NCI-H1105 treated with DMSO at 0.1 percent for 48 hours (cell line): ENCODE data around the gene SMG7.

Experiments
- DNase-seq: peaks from one replicate; lab custom pipeline; 2025; lab: John Stamatoyannopoulos, UW

Gene SMG7

DNA sequence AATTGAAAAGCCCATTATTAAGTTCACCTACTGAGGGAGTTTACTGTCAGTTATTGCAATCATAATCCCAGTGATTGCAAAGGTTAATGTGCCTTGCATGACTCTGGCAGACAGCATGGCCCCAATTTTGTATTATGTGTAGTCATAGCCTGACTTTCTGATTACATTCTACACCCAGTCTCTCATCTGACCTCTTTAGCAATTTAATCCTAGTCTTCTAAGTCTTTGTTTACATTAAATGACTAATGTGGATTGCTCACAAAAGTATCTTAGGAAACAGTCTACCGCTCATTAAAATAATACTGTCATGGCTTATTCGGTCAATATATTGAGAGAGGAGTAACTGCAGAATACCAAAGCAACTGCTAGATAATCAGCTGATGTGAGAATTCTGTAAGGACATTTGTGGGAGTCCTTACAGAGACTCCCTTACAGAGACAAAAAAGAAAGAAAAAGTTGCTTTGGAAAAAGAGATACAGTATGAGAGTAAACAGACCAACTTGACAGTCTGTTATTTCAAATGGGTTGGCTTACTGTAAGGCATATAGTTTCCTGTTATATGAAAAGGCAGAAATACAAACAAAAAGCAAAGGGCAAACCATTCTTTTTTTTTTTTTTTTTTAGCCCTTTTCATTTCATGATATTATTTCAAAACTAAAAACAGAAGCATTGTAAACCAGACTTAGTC, 42.8 kb downstream of the SMG7 start:
- DNase-seq = no peak

DNA sequence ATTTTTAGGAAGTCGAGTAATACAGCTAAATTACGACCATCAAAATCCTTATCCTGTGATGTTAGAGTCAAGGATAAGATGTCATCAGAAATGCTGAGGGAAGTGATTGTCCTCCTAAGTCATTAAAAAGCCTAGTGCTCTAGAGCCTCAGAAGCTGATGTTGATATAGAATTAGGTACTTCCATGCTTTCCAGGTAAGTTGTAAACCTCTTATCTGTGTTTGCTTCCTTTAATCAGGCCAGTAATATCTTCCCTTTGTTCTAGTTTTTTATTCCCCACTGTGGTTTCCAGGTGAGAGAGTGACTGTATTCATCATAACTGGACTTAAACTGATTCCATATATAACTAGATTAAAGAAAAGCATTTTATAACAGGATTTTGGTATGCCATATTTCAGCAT, 44.4 kb downstream of the SMG7 start:
- no peak for DNase-seq

DNA sequence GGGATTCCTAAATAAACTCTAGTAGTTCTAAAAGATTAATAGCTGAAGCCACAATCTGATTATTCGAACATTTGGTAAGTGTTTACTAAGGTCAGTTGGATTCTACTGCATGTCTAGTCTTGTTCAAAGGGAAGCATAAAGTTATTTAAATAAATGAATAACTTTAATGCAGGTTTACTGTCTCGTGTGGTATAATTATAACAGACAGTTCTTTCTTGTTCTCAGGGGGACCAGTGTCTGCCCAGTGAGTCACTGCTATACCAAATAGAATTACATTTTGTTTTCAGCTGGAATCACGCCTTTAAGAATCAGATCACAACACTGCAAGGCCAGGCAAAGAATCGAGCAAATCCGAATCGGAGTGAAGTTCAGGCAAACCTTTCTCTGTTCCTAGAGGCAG, 45.1 kb downstream of the SMG7 start:
- DNase-seq = no peak

DNA sequence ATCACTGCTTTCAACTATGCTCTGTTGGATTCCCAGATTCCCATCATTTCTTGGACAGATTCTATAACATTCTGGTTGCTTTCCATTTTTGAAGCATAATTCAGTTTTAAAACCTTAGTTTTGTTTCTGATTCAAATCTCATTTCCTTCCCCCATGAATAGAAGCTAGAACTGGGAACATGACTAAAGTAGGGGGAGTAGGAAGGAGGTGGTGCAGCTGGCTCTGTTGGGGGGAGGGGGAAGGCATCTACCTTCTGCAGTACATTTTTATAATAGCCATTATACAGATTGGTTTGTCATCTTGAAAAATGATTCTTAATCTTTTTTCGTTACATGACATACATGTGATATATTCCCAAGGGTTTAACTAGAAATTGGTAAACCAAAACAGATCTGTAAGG, 48.1 kb downstream of the SMG7 start:
- DNase-seq = no peak

DNA sequence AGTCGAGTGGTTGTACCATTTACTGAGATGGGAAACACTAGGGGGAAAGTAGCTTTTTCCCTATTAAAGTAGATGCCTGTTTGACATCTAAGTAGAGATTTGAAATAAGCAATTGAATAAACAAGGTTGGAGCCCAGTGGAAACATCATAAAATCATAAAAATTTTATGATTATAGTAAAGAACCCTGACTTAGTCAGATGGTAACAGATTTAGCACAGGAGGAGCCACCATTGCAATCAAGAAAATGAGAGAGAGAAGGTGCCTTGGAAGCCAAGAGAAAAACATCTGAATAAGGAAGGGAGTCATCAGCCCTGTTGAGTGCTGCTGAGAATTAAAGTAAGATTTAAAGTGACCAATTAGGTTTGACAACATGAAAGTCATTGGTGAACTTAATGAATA, 49.8 kb downstream of the SMG7 start:
- no peak for DNase-seq

DNA sequence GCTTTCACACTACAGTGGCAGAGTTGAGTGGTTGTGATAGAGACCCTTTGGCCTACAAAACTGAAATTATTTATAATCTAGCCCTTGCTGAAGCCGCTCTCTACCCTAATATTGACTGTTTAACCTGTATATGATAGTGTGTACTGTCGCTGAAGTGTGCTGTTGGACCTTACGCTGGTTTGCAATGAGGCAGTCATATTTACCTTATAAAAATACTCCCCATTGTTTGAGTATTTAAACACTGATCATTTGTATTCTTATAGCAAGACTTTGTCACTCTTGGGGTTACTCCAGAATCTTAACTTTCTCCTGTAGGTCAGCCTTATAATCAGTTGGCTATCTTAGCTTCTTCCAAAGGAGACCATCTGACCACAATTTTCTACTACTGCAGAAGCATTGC, 56.3 kb downstream of the SMG7 start:
- no peak for DNase-seq

DNA sequence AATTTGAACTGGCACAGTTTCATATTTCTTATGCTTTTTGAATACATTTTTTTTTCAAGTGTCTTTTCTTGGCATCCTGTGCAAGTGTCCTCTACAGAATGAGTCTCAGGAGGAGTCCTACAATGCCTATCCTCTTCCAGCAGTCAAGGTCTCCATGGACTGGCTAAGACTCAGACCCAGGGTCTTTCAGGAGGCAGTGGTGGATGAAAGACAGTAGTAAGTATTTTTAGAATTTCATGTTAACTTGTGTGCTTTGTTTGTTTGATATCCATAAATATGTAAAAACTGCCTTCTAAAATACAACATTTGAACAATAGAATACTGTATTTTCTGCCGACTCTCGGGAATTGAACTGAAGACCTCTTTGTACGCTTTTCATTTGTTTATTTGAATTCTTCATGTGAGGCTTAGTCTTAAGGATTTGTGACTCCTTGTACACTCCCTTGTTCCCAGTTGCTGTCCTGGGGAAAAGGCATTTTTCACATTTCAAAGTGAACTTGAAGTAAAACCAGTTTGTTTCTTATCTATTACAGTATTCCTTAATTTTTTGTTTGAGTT, 61.4 kb downstream of the SMG7 start:
- DNase-seq = no peak

DNA sequence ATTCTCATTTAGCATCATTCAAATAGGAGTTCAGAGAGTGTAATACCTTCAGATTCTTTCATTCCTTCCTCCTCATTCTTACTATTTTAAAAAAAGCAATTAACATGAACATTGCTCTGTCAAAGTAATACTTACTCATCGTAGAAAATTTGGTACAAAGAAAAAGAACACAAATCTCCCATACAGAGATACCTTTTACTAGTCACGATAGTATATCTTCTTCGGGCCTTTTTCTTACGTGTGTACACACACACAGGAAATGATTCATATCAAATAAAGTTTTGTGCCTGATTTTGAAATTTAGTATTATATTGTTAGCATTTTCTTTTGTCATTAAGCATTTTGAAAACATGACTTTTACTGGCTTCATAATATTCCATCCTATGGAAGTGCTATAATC, 65.1 kb downstream of the SMG7 start:
- DNase-seq = no peak

DNA sequence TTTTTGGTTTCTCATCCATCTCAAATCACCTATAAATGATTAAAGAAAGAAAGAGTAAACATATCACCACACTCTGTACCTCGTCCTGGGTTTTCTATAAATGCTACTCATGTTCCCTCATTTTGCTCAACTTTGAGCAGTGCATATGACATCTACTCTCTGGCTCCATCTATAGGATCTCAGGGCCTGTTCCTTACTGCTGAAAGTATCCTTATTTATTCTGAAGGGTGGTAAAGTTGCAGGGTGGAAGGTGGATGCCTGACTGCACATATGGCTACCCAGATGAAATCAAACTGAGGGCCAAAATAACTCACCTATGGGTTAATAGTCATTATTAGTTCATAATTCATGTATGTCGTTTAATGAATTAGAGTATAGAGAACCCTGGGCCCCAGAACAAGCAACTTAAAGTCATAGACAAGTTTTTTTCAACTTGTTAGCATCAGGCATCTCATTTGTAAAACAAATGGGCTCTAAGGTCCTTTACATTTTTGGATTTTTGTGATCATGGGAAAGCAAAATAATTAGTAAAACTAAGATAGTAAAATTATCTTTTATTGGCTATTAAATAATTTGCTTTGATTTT, 71.4 kb downstream of the SMG7 start:
- peak; percentile 45 for DNase-seq

DNA sequence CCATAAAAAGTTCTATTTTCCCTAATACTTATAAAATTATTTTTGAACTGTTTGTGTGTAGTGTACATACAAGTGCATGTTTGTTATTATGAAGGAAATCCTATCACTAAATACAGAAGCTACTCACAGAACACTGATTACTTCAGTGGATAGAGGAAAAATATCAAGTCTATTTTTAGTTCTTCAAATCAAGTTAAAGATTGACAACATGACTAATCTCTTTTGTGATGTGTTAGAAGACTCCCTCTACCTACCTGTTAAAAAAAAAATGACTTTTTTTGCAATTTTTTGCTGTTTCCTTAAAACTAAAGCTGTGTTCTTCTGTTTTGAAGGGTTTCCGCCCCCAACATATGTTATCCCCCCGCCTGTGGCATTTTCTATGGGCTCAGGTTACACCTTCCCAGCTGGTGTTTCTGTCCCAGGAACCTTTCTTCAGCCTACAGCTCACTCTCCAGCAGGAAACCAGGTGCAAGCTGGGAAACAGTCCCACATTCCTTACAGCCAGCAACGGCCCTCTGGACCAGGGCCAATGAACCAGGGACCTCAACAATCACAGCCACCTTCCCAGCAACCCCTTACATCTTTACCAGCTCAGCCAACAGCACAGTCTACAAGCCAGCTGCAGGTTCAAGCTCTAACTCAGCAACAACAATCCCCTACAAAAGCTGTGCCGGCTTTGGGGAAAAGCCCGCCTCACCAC, 72.4 kb downstream of the SMG7 start:
- peak; percentile 52 for DNase-seq

DNA sequence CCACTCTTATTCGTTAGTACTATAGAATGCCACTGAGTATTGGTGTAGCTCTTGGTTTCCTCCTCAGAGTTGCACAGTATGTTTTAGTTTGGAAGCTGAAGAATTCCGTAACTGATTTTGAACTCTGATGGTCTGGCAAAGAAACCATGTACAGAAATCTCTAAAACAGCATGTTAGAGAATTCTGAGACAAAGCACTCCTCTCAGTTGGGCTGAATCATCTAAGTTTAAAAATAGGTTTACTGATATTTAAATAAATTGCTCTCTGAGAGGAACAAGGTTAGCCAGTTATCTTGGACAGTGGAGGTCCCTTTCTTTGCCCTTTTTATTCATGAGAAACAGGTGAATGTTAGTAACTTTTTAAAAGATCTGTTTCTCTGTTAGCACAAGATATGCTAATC, 74.1 kb downstream of the SMG7 start:
- no peak for DNase-seq

DNA sequence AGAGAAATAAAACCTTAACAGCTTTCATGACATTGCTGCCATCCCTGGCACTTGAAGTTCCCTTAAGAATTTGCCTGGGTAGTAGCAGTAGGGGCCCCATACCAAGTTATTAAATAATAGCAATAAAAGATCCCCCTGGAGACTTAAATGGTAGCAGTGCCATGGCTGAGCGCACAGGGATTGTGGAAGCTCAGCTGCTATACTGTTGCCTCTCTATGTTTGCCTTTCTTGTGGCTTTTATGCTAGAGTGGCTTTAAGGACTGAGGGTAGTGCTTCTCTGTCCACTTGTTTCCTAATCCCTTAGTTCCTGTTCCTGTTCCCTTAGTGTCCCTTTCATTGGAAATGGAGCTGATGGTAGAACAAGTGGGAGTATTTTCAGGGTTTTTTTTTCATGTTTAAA, 75.8 kb downstream of the SMG7 start:
- DNase-seq = peak; percentile 38

DNA sequence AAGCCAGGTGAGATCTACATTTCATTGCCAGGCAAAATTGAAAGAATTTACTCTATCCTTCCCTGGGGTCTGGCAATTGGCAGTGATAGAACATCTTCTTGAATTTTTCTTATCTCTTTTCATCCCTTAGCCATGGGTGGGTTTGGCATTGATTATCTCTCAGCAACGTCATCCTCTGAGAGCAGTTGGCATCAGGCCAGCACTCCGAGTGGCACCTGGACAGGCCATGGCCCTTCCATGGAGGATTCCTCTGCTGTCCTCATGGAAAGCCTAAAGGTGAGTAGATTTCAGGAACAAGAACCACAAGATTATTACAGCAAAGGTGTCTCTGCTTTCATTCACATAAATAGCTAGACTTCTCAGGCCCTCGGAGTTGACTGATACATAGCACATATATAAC, 78.6 kb downstream of the SMG7 start:
- DNase-seq = no peak

DNA sequence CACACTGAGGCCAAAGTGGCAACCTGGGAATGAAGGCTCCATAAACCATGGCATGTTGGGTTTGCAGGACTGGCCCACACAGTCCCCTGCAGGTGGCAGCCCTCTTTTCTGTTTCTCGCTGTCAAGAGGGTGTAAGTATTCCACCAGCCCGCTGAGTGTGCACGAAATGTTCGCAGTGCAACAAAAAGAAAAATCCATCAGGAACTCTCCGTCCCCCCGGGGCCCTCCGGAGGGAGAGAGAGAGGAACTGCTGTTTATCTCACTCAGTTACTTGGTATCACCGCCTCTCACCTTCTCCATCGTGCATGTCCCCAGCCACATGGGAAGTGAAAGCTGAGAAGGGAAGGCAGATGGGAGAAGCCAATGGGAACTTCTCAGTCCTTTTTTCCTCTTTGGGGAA, 79.6 kb downstream of the SMG7 start:
- DNase-seq = no peak

DNA sequence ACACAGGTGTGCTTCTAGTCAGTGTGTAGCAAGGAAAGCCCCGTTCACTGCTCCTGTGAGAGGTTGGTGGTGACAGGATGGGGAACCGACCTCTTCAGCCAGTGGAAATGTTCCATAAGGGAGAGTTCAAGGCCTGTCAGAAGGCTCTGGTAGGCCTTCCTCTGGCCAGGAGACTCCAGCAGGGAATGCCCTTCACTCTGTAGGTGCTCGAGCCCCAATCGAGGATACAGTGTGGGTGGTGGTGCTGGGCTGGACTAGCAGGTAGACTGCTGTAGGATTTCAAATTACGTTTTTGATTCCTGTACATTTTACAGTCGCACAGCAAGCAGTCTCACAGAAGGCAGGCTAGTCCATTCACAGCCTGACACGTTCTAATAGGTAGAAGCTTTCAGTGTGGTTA, 80.1 kb downstream of the SMG7 start:
- DNase-seq = no peak

DNA sequence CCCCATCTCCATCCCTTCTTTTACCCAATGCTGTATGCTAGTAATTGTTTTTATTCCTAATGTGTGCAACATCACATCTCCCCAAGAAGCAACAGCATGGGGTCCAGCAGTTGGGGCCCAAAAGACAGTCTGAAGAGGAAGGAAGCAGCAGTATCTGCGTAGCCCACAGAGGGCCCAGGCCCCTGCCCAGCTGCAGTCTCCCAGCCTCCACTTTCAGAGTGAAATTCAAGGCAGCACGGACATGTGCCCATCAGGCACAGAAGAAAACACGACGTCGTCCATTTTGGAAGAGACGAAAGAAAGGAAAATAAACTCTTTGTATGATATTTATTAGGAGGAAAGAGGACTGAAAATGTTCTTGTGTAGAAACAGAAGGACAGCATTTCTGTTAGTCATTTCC, 80.6 kb downstream of the SMG7 start:
- no peak for DNase-seq

DNA sequence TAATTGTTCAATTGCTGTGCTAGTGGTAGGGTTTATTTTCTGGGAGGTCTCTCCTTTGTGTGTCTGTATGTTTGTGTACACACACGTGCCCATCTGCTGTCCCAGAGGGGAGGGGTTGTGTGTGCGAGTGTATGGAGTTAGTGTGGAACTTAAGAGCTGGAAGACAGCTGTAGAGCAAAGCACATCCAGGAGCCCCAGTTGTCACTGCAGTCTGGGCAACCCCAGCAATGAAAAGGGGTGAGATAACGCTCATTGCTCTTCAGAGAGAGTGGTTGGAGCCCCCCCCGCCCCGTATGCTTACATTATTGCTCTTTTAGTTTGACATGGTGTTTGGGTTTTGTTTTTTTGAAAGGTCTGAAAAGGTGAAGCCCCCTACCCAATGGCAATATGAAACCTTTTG, 81.0 kb downstream of the SMG7 start:
- DNase-seq = no peak

DNA sequence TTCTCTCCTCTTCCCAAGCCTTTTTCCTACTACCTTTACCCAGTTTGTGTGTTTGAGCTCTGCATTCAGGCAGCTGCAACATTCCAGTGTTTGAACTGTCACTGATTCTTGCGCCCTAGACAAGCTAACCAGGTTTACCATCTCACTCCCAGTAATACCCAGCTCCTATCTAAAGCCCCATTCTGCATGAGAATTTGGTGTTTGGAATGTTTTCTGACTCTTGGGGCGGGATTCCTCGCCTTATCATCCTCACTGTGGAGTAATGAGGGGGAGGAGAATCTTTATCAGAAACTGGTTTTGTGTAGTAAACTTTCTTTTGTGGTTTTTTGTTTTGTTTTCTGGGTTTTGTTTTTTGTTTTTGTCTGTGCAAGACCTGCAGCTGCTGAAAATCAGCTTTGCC, 81.5 kb downstream of the SMG7 start:
- DNase-seq = no peak

DNA sequence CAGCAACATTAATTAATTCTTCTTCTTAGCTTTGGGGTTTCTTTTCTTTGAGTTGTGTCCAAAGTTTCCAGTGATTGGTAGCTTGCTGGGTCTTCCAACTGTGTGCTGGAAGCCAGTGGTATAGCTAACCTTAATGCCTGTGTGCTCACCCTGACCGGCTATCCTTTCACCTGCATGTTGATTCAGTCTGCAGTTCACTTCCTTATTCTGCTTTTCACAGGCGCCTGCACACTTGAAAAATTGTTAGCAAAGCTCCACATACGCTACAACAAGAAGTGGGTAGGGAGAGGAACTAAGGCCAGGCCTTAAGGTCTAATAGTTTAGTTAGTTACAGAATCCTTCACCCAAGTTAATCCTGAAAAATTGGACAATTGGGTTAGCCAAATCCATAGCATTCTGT, 82.3 kb downstream of the SMG7 start:
- DNase-seq = no peak

DNA sequence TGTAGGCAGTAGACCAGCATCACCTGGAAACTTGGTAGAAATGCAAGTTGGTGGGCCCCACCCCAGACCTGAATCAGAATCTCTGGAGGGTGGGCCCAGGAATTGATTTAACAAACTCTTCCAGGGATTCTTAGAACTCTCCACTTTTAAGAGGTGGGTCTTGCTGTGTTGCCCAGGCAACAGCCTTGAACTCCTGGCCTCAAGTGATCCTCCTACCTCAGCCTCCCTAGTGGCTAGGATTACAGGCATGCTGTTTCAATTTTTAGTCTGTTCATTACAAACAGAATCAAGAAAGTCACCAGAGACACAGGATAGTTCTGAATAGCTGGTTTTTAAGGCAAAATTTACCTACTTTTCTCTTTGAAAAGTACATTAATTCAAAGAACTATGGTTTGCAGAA, 86.8 kb downstream of the SMG7 start:
- no peak for DNase-seq

DNA sequence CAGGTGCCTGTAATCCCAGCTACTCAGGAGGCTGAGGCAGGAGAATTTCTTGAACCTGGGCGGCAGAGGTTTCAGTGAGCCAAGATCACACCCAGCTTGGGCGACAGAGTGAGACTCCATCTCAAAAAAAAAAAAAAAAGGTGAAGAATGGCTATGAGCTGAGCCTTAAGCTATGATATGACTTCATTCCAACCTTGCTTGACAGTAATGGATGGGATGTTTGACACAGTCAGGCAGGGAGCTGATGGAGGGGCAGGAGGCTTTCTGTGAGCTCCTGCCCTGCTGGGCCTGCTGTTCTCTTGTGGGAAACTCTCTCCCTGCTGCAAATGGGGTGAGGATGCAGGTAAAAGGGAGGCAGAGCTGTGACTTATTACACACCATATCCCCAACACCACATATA, 90.4 kb downstream of the SMG7 start:
- no peak for DNase-seq

DNA sequence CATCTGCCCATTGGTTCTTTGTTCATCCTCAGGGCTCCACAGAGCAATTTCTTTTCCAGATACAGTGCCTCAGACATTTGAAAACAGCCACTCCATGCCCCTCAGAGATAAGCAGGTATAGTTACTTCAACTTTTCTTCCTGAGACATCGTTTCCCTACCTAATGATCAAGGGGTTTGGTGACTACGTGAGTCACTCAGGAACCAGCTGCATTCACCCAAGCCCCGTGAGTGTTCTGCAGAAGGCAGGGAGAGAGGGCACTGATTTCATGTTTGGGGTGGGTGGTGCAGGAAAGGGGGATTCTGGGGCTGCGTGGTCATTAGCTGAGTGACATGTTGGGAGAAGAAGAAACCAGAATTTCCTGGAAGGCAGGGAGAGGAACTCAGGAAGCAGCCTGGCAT, 93.0 kb downstream of the SMG7 start:
- no peak for DNase-seq

DNA sequence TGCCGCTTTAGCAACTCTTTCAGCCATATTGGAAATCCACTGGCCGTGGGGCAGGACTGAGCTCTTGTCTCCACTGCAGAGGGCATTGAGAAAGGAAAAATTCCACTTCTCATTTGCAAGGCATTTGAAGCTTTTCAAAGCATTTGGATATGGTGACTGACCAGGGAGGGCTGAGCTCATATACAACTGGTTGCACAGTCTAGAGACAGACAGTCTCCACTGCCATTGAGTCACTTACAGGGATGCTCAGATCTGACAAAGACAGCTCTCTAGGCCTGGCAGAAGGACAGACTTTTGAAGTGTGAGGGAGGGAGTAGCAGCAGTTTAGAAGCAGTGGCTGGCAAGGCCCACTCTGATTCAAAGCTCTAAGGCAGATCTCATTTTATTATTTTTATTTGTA, 93.7 kb downstream of the SMG7 start:
- DNase-seq = no peak
